ENCODE data around the gene HEPN1. TPM values are rescaled to one million over a fixed set of nuclear protein-coding genes. Genes with fewer than 3 reads are reported as not detected.

Gene HEPN1
- total and polyA plus RNA-seq, 8 donors: 0.11 TPM; not detected in 7

DNA sequence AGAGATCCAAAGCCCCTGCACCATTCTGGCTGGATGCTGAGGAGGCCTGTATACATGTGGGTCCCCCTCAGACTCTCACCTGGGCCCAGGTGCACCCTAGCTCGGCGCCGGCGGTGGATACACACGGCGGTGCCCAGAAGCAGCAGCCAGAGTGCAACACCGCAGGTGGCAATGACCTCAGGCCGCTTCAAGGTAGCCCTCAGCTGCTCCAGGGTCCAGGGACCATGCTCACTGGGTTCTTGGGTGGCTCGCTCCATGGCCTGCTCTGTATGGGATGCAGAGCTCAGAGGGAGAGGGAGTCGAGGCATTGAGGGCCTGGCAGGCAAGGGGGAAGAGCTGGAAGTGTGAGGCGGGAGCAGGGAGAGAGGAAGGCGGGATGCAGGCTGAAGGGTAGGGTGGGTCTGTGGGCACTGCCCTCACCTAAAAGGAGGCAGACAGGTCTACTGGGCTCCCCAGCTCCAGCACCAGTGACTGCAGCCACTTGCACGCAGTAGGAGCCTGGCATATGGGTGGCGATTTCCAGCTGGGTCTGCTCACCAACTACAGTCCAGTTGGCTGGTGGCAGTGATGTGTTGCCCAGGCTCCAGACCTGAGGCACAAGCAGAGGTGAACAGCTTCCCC is 25.2 kb upstream of the HEPN1 start:
- intact Hi-C loops (cut with DNase I): no loop called here
- ATAC-seq: no peak
- Histone ChIP-seq H3K9me3 (no peaks in the 10 kb centered on the region), H3K27ac (no peak overlapping the region), H3K27me3 (no peaks in the 10 kb centered on the region), H3K4me3 (no peak overlapping the region), H3K36me3 (no peaks in the 10 kb centered on the region), H3K4me1 (no peaks in the 10 kb centered on the region)
- DNase-seq: no peak
- 70 to 75% methylated on average over 14 of the region's 14 CpGs for WGBS, 2 donors
- TF ChIP-seq, protein P1, sequence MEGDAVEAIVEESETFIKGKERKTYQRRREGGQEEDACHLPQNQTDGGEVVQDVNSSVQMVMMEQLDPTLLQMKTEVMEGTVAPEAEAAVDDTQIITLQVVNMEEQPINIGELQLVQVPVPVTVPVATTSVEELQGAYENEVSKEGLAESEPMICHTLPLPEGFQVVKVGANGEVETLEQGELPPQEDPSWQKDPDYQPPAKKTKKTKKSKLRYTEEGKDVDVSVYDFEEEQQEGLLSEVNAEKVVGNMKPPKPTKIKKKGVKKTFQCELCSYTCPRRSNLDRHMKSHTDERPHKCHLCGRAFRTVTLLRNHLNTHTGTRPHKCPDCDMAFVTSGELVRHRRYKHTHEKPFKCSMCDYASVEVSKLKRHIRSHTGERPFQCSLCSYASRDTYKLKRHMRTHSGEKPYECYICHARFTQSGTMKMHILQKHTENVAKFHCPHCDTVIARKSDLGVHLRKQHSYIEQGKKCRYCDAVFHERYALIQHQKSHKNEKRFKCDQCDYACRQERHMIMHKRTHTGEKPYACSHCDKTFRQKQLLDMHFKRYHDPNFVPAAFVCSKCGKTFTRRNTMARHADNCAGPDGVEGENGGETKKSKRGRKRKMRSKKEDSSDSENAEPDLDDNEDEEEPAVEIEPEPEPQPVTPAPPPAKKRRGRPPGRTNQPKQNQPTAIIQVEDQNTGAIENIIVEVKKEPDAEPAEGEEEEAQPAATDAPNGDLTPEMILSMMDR (IDR thresholded peaks at IDR 0.05): no peak
- no peak for FAIRE-seq

DNA sequence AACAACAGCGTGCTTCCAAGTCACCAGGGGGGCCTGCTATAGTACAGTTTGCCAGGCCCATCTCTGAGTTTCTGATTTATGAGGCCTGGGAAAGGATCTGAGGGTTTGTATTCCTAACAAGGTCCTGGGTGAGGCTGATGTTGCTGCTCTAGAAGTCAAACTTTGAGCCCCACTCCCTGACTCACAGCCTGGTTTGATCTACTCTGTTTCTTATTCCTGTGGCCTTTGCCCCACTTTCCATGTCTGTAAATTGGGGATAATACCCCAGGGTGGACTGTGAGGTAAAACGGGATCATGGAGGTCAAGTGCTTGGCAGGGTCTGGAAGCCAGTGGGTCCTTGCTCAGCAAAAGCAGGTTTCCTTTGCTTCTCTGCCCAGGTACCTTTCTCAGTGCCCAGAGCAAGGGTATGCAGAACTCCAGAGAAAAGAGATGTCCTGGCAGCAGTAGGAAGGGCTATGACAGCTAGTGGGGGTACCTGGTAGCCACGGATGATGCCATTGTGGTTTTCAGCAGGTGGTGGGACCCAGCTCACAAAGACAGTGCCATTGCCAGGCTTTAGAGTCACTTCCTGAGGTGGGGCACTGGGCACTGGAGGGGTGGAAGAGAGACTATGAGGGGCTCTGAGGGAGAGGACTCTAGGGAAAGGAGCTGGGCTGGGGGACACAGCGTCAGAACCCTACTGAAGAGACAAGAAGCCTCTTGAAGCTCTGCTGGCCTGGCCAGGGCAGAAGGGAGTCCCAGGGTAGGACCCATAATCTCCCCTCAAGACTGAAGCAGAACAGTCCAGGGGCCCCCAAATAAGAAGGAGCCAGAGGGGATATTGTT is 24.2 kb upstream of the HEPN1 start:
- Histone ChIP-seq H3K9me3 (no peaks in the 10 kb centered on the region), H3K27me3 (no peaks in the 10 kb centered on the region), H3K4me3 (no peak overlapping the region), H3K36me3 (no peaks in the 10 kb centered on the region), H3K4me1 (no peaks in the 10 kb centered on the region), H3K27ac (no peak overlapping the region)
- TF ChIP-seq, protein P1 (IDR thresholded peaks at IDR 0.05): no peak
- no peak for DNase-seq
- no peak for FAIRE-seq
- ATAC-seq: no peak
- WGBS, 2 donors: 71 to 73% methylated on average over 4 of the region's 4 CpGs
- intact Hi-C loops (cut with DNase I): no loop called here

DNA sequence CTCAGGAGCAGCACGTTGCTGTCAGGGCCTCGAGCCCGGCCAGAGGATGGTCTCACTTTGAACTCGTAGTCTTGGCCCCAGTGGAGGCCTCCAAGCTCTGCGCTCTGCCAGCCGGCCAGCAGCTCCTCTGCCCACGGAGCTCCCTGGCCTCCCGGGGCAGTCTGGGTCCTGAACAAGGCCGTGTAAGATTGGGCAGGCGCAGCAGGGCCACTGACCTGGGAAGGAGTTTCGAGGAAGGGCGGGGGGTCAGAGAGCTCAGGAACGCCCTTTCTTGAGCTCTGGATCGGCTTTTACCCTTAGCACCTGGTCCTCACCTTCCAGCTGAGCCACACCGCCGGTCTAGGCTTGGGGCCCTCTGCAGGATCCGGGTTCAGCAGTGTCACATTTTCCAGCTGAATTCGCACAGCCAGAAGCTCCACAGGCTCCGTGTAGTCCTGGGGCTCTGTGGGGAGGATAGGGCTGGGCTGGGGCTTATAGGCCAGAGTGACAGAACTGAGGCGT is 23.5 kb upstream of the HEPN1 start:
- FAIRE-seq: no peak
- Histone ChIP-seq H3K27ac (no peak overlapping the region), H3K36me3 (no peaks in the 10 kb centered on the region), H3K4me1 (no peaks in the 10 kb centered on the region), H3K4me3 (no peak overlapping the region), H3K9me3 (no peaks in the 10 kb centered on the region), H3K27me3 (no peaks in the 10 kb centered on the region)
- no peak for ATAC-seq
- intact Hi-C loops (cut with DNase I): no loop called here
- no peak for DNase-seq
- TF ChIP-seq, protein P1 (IDR thresholded peaks at IDR 0.05): no peak
- 77 to 82% methylated on average over 20 of the region's 20 CpGs for WGBS, 2 donors

DNA sequence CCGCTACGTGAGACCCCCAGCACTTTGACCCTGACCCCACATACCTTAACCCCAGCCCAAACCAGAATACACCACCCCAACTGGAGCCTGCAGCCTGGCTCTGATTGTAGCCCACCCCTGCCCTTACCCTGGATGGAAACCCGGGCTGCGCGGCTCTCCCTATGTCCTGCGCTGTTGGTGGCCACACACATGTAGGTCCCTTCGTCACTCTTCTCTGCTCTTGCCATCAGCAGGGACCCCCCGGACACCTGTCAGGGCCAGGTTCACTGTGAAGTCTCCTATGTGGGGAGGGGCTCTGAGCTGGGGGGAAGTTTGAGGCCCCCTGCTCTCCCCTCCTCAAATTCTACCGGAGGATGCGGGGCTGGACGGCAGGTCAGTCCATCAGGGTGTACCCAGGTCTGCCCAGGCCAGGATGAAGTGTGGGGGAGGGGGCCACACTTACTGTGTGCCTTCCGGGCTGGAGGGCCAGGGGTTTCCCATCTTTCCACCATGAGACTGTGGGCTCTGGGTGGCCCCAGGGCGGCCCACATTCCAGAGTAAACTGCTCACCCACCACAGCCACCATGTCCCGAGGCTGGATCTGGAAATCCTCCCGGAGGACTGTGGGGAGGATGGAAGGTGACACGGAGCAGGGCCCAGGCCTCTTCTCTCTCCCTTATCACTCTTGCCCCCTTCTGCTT is 22.8 kb upstream of the HEPN1 start:
- TF ChIP-seq, protein P1 (IDR thresholded peaks at IDR 0.05): no peak
- intact Hi-C loops (cut with DNase I): no loop called here
- H3K4me1 ChIP-seq: no peaks in the 10 kb centered on the region
- no peaks in the 10 kb centered on the region for H3K9me3 ChIP-seq
- H3K27ac ChIP-seq: no peak overlapping the region
- H3K4me3 ChIP-seq: no peak overlapping the region
- H3K36me3 ChIP-seq: no peaks in the 10 kb centered on the region
- DNase-seq: no peak
- H3K27me3 ChIP-seq: no peaks in the 10 kb centered on the region
- no peak for ATAC-seq
- FAIRE-seq: no peak
- 78 to 86% methylated on average over 15 to 16 of the region's 16 CpGs for WGBS, 2 donors

Measured in pancreas (tissue), 10 donors.